Astrocyte (in vitro differentiated cells and primary cell): ENCODE data around the gene PARPBP.
"Not testable (repeated sequence)": the region's sequence is repeated elsewhere in the genome, so short reads cannot be mapped to it uniquely, and the experiment has no call there.

Experiments used
- EZH2 ChIP-seq: IDR thresholded peaks from 2 replicates; pipeline ENCODE4 v1.6.1; 2012; ENCODE audit warnings: mild to moderate bottlenecking, low read length, inconsistent platforms; ENCODE audit not compliant: insufficient read depth
- TF ChIP-seq, protein P1 (sequence below): IDR thresholded peaks from 2 replicates; pipeline ENCODE4 v1.5.1; 2011; ENCODE audit warnings: low read depth, mild to moderate bottlenecking, inconsistent platforms, low read length, moderate library complexity; ENCODE audit not compliant: insufficient read depth

DNA sequence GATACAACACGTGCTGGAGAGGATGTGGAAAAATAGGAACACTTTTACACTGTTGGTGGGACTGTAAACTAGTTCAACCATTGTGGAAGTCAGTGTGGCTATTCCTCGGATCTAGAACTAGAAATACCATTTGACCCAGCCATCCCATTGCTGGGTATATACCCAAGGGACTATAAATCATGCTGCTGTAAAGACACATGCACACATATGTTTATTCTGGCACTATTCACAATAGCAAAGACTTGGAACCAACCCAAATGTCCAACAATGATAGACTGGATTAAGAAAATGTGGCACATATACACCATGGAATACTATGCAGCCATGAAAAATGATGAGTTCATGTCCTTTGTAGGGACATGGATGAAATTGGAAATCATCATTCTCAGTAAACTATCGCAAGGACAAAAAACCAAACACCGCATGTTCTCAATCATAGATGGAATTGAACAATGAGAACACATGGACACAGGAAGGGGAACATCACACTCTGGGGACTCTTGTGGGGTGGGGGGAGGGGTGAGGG lies 27.1 kb downstream of the PARPBP start:
- TF ChIP-seq, protein P1, sequence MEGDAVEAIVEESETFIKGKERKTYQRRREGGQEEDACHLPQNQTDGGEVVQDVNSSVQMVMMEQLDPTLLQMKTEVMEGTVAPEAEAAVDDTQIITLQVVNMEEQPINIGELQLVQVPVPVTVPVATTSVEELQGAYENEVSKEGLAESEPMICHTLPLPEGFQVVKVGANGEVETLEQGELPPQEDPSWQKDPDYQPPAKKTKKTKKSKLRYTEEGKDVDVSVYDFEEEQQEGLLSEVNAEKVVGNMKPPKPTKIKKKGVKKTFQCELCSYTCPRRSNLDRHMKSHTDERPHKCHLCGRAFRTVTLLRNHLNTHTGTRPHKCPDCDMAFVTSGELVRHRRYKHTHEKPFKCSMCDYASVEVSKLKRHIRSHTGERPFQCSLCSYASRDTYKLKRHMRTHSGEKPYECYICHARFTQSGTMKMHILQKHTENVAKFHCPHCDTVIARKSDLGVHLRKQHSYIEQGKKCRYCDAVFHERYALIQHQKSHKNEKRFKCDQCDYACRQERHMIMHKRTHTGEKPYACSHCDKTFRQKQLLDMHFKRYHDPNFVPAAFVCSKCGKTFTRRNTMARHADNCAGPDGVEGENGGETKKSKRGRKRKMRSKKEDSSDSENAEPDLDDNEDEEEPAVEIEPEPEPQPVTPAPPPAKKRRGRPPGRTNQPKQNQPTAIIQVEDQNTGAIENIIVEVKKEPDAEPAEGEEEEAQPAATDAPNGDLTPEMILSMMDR = not testable (repeated sequence)
- TF ChIP-seq EZH2 = not testable (repeated sequence)
